Measurements from ENCODE around the gene EIF4A3.

The EIF4A3 gene

DNA sequence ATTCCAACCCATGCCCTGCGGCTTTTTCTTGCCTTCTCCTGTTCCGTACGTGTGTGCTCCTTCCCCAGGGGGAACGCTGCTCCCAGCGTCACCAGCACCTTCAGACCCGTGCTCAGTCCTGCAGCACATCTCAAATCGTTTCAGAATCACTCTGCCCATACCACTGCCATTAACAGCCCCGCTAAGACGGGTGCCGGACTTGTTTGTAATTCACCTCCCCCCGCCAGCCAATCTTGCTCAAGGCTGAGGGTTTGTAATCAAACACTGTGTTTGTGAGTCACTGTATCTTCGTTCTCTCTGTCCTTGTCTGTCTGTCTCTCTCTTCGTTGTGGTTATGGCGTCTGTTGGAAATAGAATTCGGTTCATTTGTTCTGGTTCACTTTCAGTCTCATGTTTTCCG is 40.2 kb upstream of the EIF4A3 start:
- H3K9me3 ChIP-seq (ENCODE audit: control insufficient read depth, low read length), result no peaks in the 10 kb centered on the region
- no peak for DNase-seq
- no peaks in the 10 kb centered on the region for H3K4me1 ChIP-seq (ENCODE audit: control insufficient read depth, insufficient read depth, low read length, poor library complexity, severe bottlenecking)
- no peak overlapping the region for H3K27ac ChIP-seq (ENCODE audit: insufficient read depth, low read length, poor library complexity, severe bottlenecking)
- no peaks in the 10 kb centered on the region for H3K27me3 ChIP-seq (replicated peaks; ENCODE audit: control insufficient read depth, insufficient read depth, low read length, poor library complexity, severe bottlenecking)
- no peaks in the 10 kb centered on the region for H3K36me3 ChIP-seq (ENCODE audit: control insufficient read depth, insufficient read depth, low read length)
- H3K4me3 ChIP-seq (ENCODE audit: insufficient read depth, low read depth, low read length, poor library complexity, severe bottlenecking), result no peak overlapping the region

DNA sequence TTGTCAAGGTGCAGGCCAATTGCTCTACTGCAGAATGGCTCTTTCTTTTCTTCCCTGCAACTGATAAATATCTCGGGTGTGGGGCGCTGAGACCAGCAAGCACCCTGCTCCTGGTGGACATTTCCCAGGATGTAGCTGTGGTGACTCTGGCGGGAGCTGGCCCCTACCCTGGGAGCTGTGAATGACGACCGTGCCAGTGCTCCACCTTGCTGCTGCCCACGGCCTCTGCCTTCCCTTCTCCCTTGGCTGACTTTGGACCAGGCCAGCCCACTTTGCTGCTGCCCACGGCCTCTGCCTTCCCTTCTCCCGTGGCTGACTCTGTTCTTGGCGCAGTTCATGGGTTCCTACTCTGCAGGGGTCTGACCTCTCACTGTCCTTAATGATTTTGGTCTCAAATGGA is 39.0 kb upstream of the EIF4A3 start:
- Histone ChIP-seq H3K36me3 (ENCODE audit: control insufficient read depth, insufficient read depth, low read length) (no peaks in the 10 kb centered on the region), H3K9me3 (ENCODE audit: control insufficient read depth, low read length) (no peaks in the 10 kb centered on the region), H3K4me1 (ENCODE audit: control insufficient read depth, insufficient read depth, low read length, poor library complexity, severe bottlenecking) (no peaks in the 10 kb centered on the region), H3K27me3 (replicated peaks; ENCODE audit: control insufficient read depth, insufficient read depth, low read length, poor library complexity, severe bottlenecking) (no peaks in the 10 kb centered on the region), H3K4me3 (ENCODE audit: insufficient read depth, low read depth, low read length, poor library complexity, severe bottlenecking) (no peak overlapping the region), H3K27ac (ENCODE audit: insufficient read depth, low read length, poor library complexity, severe bottlenecking) (no peak overlapping the region)
- DNase-seq, result no peak

GRCh38 chr17:80184423-80184714 is 37.4 kb upstream of the EIF4A3 start:
- H3K4me1 ChIP-seq (ENCODE audit: control insufficient read depth, insufficient read depth, low read length, poor library complexity, severe bottlenecking), result no peaks in the 10 kb centered on the region
- H3K27ac ChIP-seq (ENCODE audit: insufficient read depth, low read length, poor library complexity, severe bottlenecking), result no peak overlapping the region
- no peak overlapping the region for H3K4me3 ChIP-seq (ENCODE audit: insufficient read depth, low read depth, low read length, poor library complexity, severe bottlenecking)
- H3K36me3 ChIP-seq (ENCODE audit: control insufficient read depth, insufficient read depth, low read length), result no peaks in the 10 kb centered on the region
- no peak for DNase-seq
- no peaks in the 10 kb centered on the region for H3K27me3 ChIP-seq (replicated peaks; ENCODE audit: control insufficient read depth, insufficient read depth, low read length, poor library complexity, severe bottlenecking)
- no peaks in the 10 kb centered on the region for H3K9me3 ChIP-seq (ENCODE audit: control insufficient read depth, low read length)

- no peak overlapping the region for H3K27ac ChIP-seq (ENCODE audit: insufficient read depth, low read length, poor library complexity, severe bottlenecking)
- no peaks in the 10 kb centered on the region for H3K9me3 ChIP-seq (ENCODE audit: control insufficient read depth, low read length)
- no peaks in the 10 kb centered on the region for H3K36me3 ChIP-seq (ENCODE audit: control insufficient read depth, insufficient read depth, low read length)
- DNase-seq, result no peak
- H3K4me3 ChIP-seq (ENCODE audit: insufficient read depth, low read depth, low read length, poor library complexity, severe bottlenecking), result no peak overlapping the region
- H3K27me3 ChIP-seq (replicated peaks; ENCODE audit: control insufficient read depth, insufficient read depth, low read length, poor library complexity, severe bottlenecking), result no peaks in the 10 kb centered on the region
- H3K4me1 ChIP-seq (ENCODE audit: control insufficient read depth, insufficient read depth, low read length, poor library complexity, severe bottlenecking), result no peaks in the 10 kb centered on the region
These were observed 36.9 kb upstream of the EIF4A3 start for GRCh38 chr17:80183581-80184422.

DNA sequence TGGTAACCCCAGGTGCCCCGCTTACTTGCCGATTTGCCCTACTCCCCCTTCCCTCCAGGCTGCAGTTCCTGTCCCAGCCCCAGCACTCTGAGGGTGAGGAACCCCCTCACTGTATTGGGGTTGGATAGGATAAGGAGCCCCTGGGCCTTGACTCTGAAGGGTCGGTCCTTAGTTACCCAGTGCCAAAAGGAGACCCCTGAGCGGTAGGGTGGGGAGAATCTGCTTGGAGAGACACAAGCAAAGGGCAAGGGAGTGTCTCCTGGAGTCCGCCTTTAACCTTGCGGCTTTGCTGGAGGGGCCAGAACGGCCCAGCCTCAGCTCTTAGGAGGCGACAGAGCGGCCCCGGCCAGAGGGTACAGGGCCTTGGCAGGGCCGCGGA is 35.9 kb upstream of the EIF4A3 start:
- Histone ChIP-seq H3K36me3 (ENCODE audit: control insufficient read depth, insufficient read depth, low read length) (no peaks in the 10 kb centered on the region), H3K9me3 (ENCODE audit: control insufficient read depth, low read length) (no peaks in the 10 kb centered on the region), H3K4me1 (ENCODE audit: control insufficient read depth, insufficient read depth, low read length, poor library complexity, severe bottlenecking) (no peaks in the 10 kb centered on the region), H3K27ac (ENCODE audit: insufficient read depth, low read length, poor library complexity, severe bottlenecking) (no peak overlapping the region), H3K27me3 (replicated peaks; ENCODE audit: control insufficient read depth, insufficient read depth, low read length, poor library complexity, severe bottlenecking) (no peaks in the 10 kb centered on the region), H3K4me3 (ENCODE audit: insufficient read depth, low read depth, low read length, poor library complexity, severe bottlenecking) (no peak overlapping the region)
- DNase-seq, result no peak

GRCh38 chr17:80182118-80182844 is 35.4 kb upstream of the EIF4A3 start:
- Histone ChIP-seq H3K4me3 (ENCODE audit: insufficient read depth, low read depth, low read length, poor library complexity, severe bottlenecking) (no peak overlapping the region), H3K36me3 (ENCODE audit: control insufficient read depth, insufficient read depth, low read length) (no peaks in the 10 kb centered on the region), H3K27ac (ENCODE audit: insufficient read depth, low read length, poor library complexity, severe bottlenecking) (no peak overlapping the region), H3K9me3 (ENCODE audit: control insufficient read depth, low read length) (no peaks in the 10 kb centered on the region), H3K4me1 (ENCODE audit: control insufficient read depth, insufficient read depth, low read length, poor library complexity, severe bottlenecking) (no peaks in the 10 kb centered on the region), H3K27me3 (replicated peaks; ENCODE audit: control insufficient read depth, insufficient read depth, low read length, poor library complexity, severe bottlenecking) (no peaks in the 10 kb centered on the region)
- DNase-seq, result no peak

- H3K4me3 ChIP-seq (ENCODE audit: insufficient read depth, low read depth, low read length, poor library complexity, severe bottlenecking), result no peak overlapping the region
- no peak for DNase-seq
- H3K27ac ChIP-seq (ENCODE audit: insufficient read depth, low read length, poor library complexity, severe bottlenecking), result no peak overlapping the region
- no peaks in the 10 kb centered on the region for H3K27me3 ChIP-seq (replicated peaks; ENCODE audit: control insufficient read depth, insufficient read depth, low read length, poor library complexity, severe bottlenecking)
- H3K4me1 ChIP-seq (ENCODE audit: control insufficient read depth, insufficient read depth, low read length, poor library complexity, severe bottlenecking), result no peaks in the 10 kb centered on the region
- no peaks in the 10 kb centered on the region for H3K36me3 ChIP-seq (ENCODE audit: control insufficient read depth, insufficient read depth, low read length)
- H3K9me3 ChIP-seq (ENCODE audit: control insufficient read depth, low read length), result no peaks in the 10 kb centered on the region
These were observed 34.5 kb upstream of the EIF4A3 start for GRCh38 chr17:80181431-80181830.

GRCh38 chr17:80180192-80180591 is 33.3 kb upstream of the EIF4A3 start:
- Histone ChIP-seq H3K4me3 (ENCODE audit: insufficient read depth, low read depth, low read length, poor library complexity, severe bottlenecking) (no peak overlapping the region), H3K27me3 (replicated peaks; ENCODE audit: control insufficient read depth, insufficient read depth, low read length, poor library complexity, severe bottlenecking) (no peaks in the 10 kb centered on the region), H3K9me3 (ENCODE audit: control insufficient read depth, low read length) (no peaks in the 10 kb centered on the region), H3K4me1 (ENCODE audit: control insufficient read depth, insufficient read depth, low read length, poor library complexity, severe bottlenecking) (no peaks in the 10 kb centered on the region), H3K27ac (ENCODE audit: insufficient read depth, low read length, poor library complexity, severe bottlenecking) (no peak overlapping the region), H3K36me3 (ENCODE audit: control insufficient read depth, insufficient read depth, low read length) (no peaks in the 10 kb centered on the region)
- DNase-seq, result no peak

- Histone ChIP-seq H3K4me3 (ENCODE audit: insufficient read depth, low read depth, low read length, poor library complexity, severe bottlenecking) (no peak overlapping the region), H3K9me3 (ENCODE audit: control insufficient read depth, low read length) (no peaks in the 10 kb centered on the region), H3K27ac (ENCODE audit: insufficient read depth, low read length, poor library complexity, severe bottlenecking) (no peak overlapping the region), H3K27me3 (replicated peaks; ENCODE audit: control insufficient read depth, insufficient read depth, low read length, poor library complexity, severe bottlenecking) (no peaks in the 10 kb centered on the region), H3K4me1 (ENCODE audit: control insufficient read depth, insufficient read depth, low read length, poor library complexity, severe bottlenecking) (no peaks in the 10 kb centered on the region), H3K36me3 (ENCODE audit: control insufficient read depth, insufficient read depth, low read length) (no peaks in the 10 kb centered on the region)
- DNase-seq, result no peak
These were observed 31.2 kb upstream of the EIF4A3 start for GRCh38 chr17:80177986-80178595.

GRCh38 chr17:80176757-80177156 is 29.8 kb upstream of the EIF4A3 start:
- Histone ChIP-seq H3K27me3 (replicated peaks; ENCODE audit: control insufficient read depth, insufficient read depth, low read length, poor library complexity, severe bottlenecking) (no peaks in the 10 kb centered on the region), H3K4me3 (ENCODE audit: insufficient read depth, low read depth, low read length, poor library complexity, severe bottlenecking) (no peak overlapping the region), H3K9me3 (ENCODE audit: control insufficient read depth, low read length) (no peaks in the 10 kb centered on the region), H3K4me1 (ENCODE audit: control insufficient read depth, insufficient read depth, low read length, poor library complexity, severe bottlenecking) (no peaks in the 10 kb centered on the region), H3K27ac (ENCODE audit: insufficient read depth, low read length, poor library complexity, severe bottlenecking) (no peak overlapping the region), H3K36me3 (ENCODE audit: control insufficient read depth, insufficient read depth, low read length) (no peaks in the 10 kb centered on the region)
- no peak for DNase-seq
